ENCODE measurements around the gene CLP1. TPM values are rescaled to one million over a fixed set of nuclear protein-coding genes. Genes with fewer than 3 reads are reported as not detected.

Gene CLP1
- total RNA-seq, 4 donors from 2014 or later = 6.3 to 15.1 (median 7.8) TPM

DNA sequence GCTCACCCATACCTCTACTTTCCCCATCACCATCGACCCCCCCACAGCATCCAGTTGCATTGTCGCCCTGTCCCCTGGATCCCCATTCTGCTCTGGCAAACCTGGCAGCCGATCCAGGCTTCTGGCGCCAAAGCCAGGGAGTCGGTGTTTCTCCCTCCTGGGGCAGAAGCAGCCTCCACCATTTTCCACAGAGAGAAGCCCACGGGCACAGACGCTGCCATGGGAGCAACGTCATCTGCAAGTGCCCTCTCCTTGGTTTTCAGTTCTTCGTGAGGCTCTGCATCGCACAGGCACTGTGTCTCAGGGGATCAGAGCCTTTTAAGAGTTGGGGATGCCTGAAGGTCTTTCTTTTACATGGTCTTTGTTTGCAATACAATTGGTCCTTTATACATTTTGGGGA lies 10.2 kb upstream of the CLP1 start:
- Histone ChIP-seq H3K4me1 (peaks cover 0 to 65% (median 45%) of the 10 kb centered on the region in 4 donors), H3K4me3 (peak overlapping the region in 1 of 4 donors; percentile 17), H3K36me3 (no peaks in the 10 kb centered on the region), H3K9me3 (no peaks in the 10 kb centered on the region), H3K27ac (no peak overlapping the region), H3K27me3 (peaks cover 0 to 27% of the 10 kb centered on the region in 2 donors)
- TF ChIP-seq POLR2A (IDR thresholded peaks at IDR 0.05) = no peak
- no peak for TF ChIP-seq EP300 (IDR thresholded peaks at IDR 0.05)
- TF ChIP-seq, protein P1, sequence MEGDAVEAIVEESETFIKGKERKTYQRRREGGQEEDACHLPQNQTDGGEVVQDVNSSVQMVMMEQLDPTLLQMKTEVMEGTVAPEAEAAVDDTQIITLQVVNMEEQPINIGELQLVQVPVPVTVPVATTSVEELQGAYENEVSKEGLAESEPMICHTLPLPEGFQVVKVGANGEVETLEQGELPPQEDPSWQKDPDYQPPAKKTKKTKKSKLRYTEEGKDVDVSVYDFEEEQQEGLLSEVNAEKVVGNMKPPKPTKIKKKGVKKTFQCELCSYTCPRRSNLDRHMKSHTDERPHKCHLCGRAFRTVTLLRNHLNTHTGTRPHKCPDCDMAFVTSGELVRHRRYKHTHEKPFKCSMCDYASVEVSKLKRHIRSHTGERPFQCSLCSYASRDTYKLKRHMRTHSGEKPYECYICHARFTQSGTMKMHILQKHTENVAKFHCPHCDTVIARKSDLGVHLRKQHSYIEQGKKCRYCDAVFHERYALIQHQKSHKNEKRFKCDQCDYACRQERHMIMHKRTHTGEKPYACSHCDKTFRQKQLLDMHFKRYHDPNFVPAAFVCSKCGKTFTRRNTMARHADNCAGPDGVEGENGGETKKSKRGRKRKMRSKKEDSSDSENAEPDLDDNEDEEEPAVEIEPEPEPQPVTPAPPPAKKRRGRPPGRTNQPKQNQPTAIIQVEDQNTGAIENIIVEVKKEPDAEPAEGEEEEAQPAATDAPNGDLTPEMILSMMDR (IDR thresholded peaks at IDR 0.05) = no peak
- DNase-seq (ENCODE audit: low spot score in 2 of 2) = no peak
- WGBS, 2 donors = 1 to 3% methylated on average over 10 of the region's 10 CpGs

DNA sequence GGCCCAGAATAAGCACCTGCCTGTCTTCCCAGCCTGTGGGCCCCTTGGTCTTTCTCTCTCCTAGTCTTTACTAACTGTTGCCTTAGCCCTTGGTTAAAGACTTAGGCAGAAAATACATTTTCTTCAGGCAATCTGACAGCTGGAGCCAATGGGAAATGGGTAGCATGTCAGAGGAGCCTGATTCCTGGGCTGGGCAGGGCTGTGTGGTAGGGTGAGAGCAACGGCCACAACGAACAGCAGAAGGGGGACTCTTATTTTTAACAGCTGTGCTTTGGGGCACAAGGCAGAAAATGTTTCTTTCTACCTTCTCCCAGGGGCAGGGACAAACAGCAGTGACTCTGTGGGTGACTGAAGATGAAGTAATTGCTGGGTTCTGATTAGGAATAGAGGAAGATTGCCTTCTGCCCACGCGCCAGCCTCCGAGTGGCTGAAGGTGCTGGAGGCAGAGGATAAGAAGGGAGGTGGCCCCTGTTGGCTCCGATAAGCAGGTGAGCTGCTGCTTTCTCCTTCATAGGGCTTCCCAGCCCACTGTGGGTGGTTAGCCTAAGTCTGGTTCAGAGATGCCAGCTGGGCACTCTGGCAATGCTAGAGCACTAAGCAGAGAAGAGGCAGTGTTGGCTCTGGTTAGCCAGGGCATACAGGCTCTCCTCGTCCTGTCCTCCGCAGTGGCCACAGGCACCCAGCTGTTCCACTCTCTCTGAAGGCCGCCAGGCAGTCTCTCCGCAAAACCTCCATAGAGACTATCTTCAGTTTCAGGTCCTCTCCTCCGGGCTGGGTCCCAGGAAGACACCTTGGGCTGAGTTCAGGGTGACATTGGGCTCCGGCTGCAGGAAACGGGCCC lies 9.4 kb upstream of the CLP1 start:
- peaks cover 0 to 72% (median 45%) of the 10 kb centered on the region in 4 donors for H3K4me1 ChIP-seq
- TF ChIP-seq, protein P1 (IDR thresholded peaks at IDR 0.05) = no peak
- TF ChIP-seq EP300 (IDR thresholded peaks at IDR 0.05) (no peak), POLR2A (IDR thresholded peaks at IDR 0.05) (no peak)
- peak overlapping the region in 1 of 4 donors; percentile 78 for H3K27ac ChIP-seq
- no peaks in the 10 kb centered on the region for H3K36me3 ChIP-seq
- H3K27me3 ChIP-seq = peaks cover 0 to 30% of the 10 kb centered on the region in 2 donors
- H3K4me3 ChIP-seq = peak overlapping the region in 3 of 4 donors; percentile 47 to 55 (median 52)
- no peaks in the 10 kb centered on the region for H3K9me3 ChIP-seq
- DNase-seq (ENCODE audit: low spot score in 2 of 2) = no peak
- WGBS, 2 donors = 4 to 6% methylated on average over 13 of the region's 13 CpGs

- peaks cover 0 to 30% of the 10 kb centered on the region in 2 donors for H3K27me3 ChIP-seq
- H3K4me3 ChIP-seq = peak overlapping the region; percentile 6 to 55 (median 50)
- H3K36me3 ChIP-seq = no peaks in the 10 kb centered on the region
- DNase-seq (ENCODE audit: low spot score in 2 of 2) = no peak
- peaks cover 0 to 72% (median 45%) of the 10 kb centered on the region in 4 donors for H3K4me1 ChIP-seq
- H3K27ac ChIP-seq = peak overlapping the region in 2 of 4 donors; percentile 71 to 78
- no peaks in the 10 kb centered on the region for H3K9me3 ChIP-seq
- 1 to 2% methylated on average over 23 of the region's 23 CpGs for WGBS, 2 donors
- TF ChIP-seq EP300 (IDR thresholded peaks at IDR 0.05) = no peak
- no peak for TF ChIP-seq POLR2A (IDR thresholded peaks at IDR 0.05)
These were observed 8.5 kb upstream of the CLP1 start for GRCh38 chr11:57648801-57649735.

GRCh38 chr11:57649826-57650738 lies 7.5 kb upstream of the CLP1 start, which contains the start of gene YPEL4:
YPEL4 (minus strand) TSS chr11:57649912; CDS start chr11:57647107, 2,805 bp downstream.
- H3K36me3 ChIP-seq = no peaks in the 10 kb centered on the region

DNA sequence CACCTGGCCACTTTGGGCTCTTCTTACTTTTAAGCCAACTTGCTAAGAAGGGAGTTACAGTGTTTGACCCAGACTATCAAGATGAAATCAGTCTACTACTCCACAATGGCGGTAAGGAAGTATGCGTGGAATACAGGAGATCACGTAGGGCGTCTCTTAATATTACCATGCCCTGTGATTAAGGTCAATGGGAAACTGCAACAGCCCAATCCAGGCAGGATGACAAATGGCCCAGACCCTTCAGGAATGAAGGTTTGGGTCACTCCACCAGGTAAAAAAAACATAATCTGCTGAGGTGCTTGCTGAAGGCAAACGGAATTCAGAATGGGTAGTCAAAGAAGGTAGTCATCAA lies 6.8 kb upstream of the CLP1 start:
- no peaks in the 10 kb centered on the region for H3K36me3 ChIP-seq
- DNase-seq (ENCODE audit: low spot score in 2 of 2) = no peak
- 53 to 56% methylated on average over 5 of the region's 5 CpGs for WGBS, 2 donors
- TF ChIP-seq, protein P1 (IDR thresholded peaks at IDR 0.05) = no peak
- TF ChIP-seq POLR2A (IDR thresholded peaks at IDR 0.05) (no peak), EP300 (IDR thresholded peaks at IDR 0.05) (no peak)
- peaks cover 0 to 30% of the 10 kb centered on the region in 2 donors for H3K27me3 ChIP-seq
- peaks cover 0 to 57% (median 37%) of the 10 kb centered on the region in 4 donors for H3K4me1 ChIP-seq
- no peak overlapping the region for H3K4me3 ChIP-seq
- no peaks in the 10 kb centered on the region for H3K9me3 ChIP-seq
- no peak overlapping the region for H3K27ac ChIP-seq

More at GRCh38 chr11:57649826-57650738, 7.5 kb upstream of the CLP1 start, which contains the start of gene YPEL4:
- H3K9me3 ChIP-seq = no peaks in the 10 kb centered on the region
- peak within 1 kb of the TSS in 2 of 4 donors; percentile 71 to 78 for H3K27ac ChIP-seq
- H3K27me3 ChIP-seq = peaks cover 0 to 30% of the 10 kb centered on the region in 2 donors
- H3K4me1 ChIP-seq = peaks cover 0 to 63% (median 41%) of the 10 kb centered on the region in 4 donors
- 7 to 8% methylated on average over 15 of the region's 15 CpGs for WGBS, 2 donors
- no peak for TF ChIP-seq POLR2A (IDR thresholded peaks at IDR 0.05)
- peak in 1 of 2 donors; percentile 60 for TF ChIP-seq EP300 (IDR thresholded peaks at IDR 0.05)
- H3K4me3 ChIP-seq = peak within 1 kb of the TSS; percentile 6 to 55 (median 50)
- DNase-seq (ENCODE audit: low spot score in 2 of 2) = no peak

Measured in tibial nerve (tissue), 4 donors.